Adipocyte (in vitro differentiated cells): Measurements from ENCODE around the gene FLNB.
"Not testable (repeated sequence)": the region's sequence is repeated elsewhere in the genome, so short reads cannot be mapped to it uniquely, and the experiment has no call there.

ENCODE experiments used
- DNase-seq: peaks from one replicate; pipeline ENCODE4 v3.0.0-alpha.2; 2015; ENCODE audit warnings: low read depth
- H3K27me3 ChIP-seq: replicated peaks from 2 replicates; pipeline ENCODE4 v1.7.0; 2013; ENCODE audit warnings: mild to moderate bottlenecking, low read length, moderate library complexity; ENCODE audit not compliant: control insufficient read depth, insufficient read depth
- H3K36me3 ChIP-seq: 2 replicates; pipeline ENCODE4 v1.7.0; 2013; ENCODE audit warnings: low read length, mild to moderate bottlenecking, moderate library complexity; ENCODE audit not compliant: control insufficient read depth, insufficient read depth, severe bottlenecking
- H3K4me1 ChIP-seq: 2 replicates; pipeline ENCODE4 v1.7.0; 2013; ENCODE audit warnings: mild to moderate bottlenecking, low read length, moderate library complexity; ENCODE audit not compliant: control insufficient read depth, insufficient read depth
- H3K4me3 ChIP-seq: 2 replicates; pipeline ENCODE4 v1.7.0; 2013; ENCODE audit warnings: mild to moderate bottlenecking, low read length, moderate library complexity
- H3K9ac ChIP-seq: 2 replicates; pipeline ENCODE4 v1.7.0; 2013; ENCODE audit warnings: mild to moderate bottlenecking, low read length, moderate library complexity
- H3K9me3 ChIP-seq: 2 replicates; pipeline ENCODE4 v1.7.0; 2013; ENCODE audit warnings: mild to moderate bottlenecking, low read length, moderate library complexity; ENCODE audit not compliant: control insufficient read depth

Gene FLNB

DNA sequence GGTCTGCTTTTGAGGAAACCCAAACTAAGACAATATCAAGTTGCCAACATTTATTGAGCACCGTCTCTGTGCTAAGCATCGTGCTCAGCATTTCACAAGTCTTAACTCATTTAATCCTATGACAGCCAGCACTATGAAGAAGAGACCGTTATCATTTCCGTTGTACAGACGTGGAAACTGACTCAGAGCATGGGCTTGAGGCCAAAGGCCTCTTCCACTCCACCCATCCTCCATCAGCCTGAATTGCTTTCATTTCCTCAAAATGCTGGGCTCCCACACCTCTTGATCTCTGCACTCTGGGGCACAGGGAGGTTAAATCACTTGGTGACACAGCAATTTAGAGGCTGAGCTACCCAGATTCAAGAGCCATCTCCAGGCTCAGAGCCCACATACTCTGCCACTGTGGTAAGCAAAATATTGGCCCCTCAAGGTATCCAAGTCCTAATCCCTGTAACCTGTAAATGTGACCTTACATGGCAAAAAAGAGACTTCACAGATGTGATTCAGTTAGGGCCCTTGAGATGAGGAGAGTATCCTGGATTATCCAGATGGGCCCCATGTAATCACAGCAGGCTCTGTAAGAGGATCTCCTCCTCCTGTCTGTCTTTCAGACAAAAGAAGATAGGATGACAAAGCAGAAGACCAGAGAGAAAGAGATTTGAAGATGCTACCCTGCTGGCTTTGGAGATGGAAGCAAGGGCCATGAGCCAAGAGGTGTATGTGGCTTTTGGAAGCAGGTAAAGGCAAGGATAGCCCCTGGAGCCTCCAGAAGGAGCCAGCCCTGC, 24.3 kb upstream of the FLNB start:
- Histone ChIP-seq H3K4me3 (no peak overlapping the region), H3K27me3 (no peaks in the 10 kb centered on the region), H3K9ac (no peak overlapping the region), H3K9me3 (no peaks in the 10 kb centered on the region), H3K4me1 (peaks cover 11% of the 10 kb centered on the region), H3K36me3 (no peaks in the 10 kb centered on the region)
- DNase-seq = peak; percentile 77

- DNase-seq = no peak
- no peak overlapping the region for H3K4me3 ChIP-seq
- H3K27me3 ChIP-seq = no peaks in the 10 kb centered on the region
- H3K36me3 ChIP-seq = no peaks in the 10 kb centered on the region
- no peaks in the 10 kb centered on the region for H3K9me3 ChIP-seq
- H3K4me1 ChIP-seq = peaks cover 11% of the 10 kb centered on the region
- no peak overlapping the region for H3K9ac ChIP-seq
Measured at GRCh38 chr3:57985176-57985983, 22.8 kb upstream of the FLNB start.

DNA sequence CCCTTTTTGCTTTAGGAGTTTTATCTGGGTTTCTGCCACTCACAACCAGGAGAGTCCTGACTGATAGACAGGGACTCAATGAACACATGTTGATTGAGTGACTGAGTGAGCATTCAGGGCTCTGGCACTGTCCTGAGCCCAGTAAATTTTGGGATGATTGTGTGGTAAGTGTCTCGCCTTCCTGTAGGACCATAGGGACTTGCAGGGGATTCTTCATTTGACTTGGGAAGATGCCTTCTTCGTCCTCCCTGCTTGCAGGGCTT, 22.3 kb upstream of the FLNB start:
- DNase-seq = no peak
- Histone ChIP-seq H3K4me3 (no peak overlapping the region), H3K9ac (no peak overlapping the region), H3K36me3 (no peaks in the 10 kb centered on the region), H3K4me1 (peaks cover 11% of the 10 kb centered on the region), H3K9me3 (no peaks in the 10 kb centered on the region), H3K27me3 (no peaks in the 10 kb centered on the region)

- H3K4me1 ChIP-seq = peaks cover 11% of the 10 kb centered on the region
- no peaks in the 10 kb centered on the region for H3K27me3 ChIP-seq
- H3K4me3 ChIP-seq = no peak overlapping the region
- H3K9me3 ChIP-seq = no peaks in the 10 kb centered on the region
- H3K9ac ChIP-seq = no peak overlapping the region
- no peaks in the 10 kb centered on the region for H3K36me3 ChIP-seq
- DNase-seq = no peak
Measured at GRCh38 chr3:57986261-57986660, 22.0 kb upstream of the FLNB start.

- H3K4me1 ChIP-seq, H3K4me3 ChIP-seq, DNase-seq, H3K36me3 ChIP-seq, H3K9me3 ChIP-seq, H3K27me3 ChIP-seq, H3K9ac ChIP-seq: not testable (repeated sequence)
Measured at GRCh38 chr3:57989198-57989597, 19.0 kb upstream of the FLNB start.

DNA sequence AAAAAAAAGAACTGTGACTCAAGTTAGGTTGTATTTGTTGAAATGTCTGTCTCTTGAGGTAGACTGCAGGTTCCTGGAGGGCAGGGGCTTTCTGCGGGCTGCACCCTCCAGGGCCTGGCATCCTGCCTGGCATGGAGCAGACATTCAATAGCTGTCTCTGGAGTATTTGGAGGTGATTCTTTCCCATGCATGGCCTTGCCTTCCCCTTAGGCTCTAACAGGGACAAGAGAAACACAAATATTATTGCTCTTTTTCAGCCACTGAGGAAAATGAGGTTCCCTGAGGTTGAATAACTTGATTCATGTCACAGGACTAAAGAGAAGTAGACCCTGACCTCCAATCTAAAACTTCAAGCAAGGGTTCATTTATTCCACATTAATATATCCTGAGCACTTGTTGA, 18.6 kb upstream of the FLNB start:
- Histone ChIP-seq H3K4me3 (no peak overlapping the region), H3K4me1 (peaks cover 5% of the 10 kb centered on the region), H3K9ac (no peak overlapping the region), H3K27me3 (no peaks in the 10 kb centered on the region), H3K36me3 (no peaks in the 10 kb centered on the region), H3K9me3 (no peaks in the 10 kb centered on the region)
- no peak for DNase-seq

GRCh38 chr3:57992452-57993213, 15.6 kb upstream of the FLNB start:
- Histone ChIP-seq H3K9ac (no peak overlapping the region), H3K27me3 (no peaks in the 10 kb centered on the region), H3K4me1 (peaks cover 13% of the 10 kb centered on the region), H3K4me3 (no peak overlapping the region), H3K36me3 (no peaks in the 10 kb centered on the region), H3K9me3 (no peaks in the 10 kb centered on the region)
- no peak for DNase-seq

- Histone ChIP-seq H3K4me3 (peak overlapping the region; percentile 70), H3K9me3 (no peaks in the 10 kb centered on the region), H3K36me3 (no peaks in the 10 kb centered on the region), H3K9ac (peak overlapping the region; percentile 22), H3K27me3 (no peaks in the 10 kb centered on the region), H3K4me1 (peaks cover 19% of the 10 kb centered on the region)
- DNase-seq = no peak
Measured at GRCh38 chr3:57998366-57999283, 9.6 kb upstream of the FLNB start.

DNA sequence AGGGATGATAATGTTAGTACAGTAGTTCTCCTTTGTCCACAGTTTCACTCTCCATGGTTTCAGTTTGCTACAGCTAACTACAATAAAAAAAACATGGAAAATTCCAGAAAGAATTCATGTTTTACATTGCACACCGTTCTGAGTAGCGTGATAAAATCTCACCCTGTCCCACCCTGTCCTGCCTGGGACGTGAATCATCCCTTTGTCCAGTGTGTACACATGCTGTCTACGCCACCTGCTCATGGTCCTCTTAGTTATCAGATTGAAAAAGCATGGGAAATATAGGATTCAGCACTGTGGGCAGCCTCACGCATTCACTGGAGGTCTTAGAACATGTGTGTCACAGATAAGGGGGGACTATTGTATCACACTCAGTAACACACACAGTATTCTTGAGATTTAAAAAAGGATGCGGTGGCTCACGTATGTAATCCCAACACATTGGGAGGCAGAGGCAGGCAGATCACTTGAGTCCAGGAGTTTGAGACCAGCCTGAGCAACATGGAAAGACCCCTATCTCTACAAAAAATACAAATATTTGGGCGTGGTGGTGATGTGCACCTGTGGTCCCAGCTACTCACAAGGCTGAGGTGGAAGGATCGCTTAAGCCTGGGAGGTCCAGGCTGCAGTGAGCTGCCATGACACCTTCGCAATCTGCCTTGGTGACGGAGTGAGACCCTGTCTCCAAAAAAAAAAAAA, 8.7 kb upstream of the FLNB start:
- no peak overlapping the region for H3K9ac ChIP-seq
- no peaks in the 10 kb centered on the region for H3K36me3 ChIP-seq
- no peak overlapping the region for H3K4me3 ChIP-seq
- H3K9me3 ChIP-seq = no peaks in the 10 kb centered on the region
- H3K4me1 ChIP-seq = peaks cover 19% of the 10 kb centered on the region
- H3K27me3 ChIP-seq = no peaks in the 10 kb centered on the region
- no peak for DNase-seq

DNA sequence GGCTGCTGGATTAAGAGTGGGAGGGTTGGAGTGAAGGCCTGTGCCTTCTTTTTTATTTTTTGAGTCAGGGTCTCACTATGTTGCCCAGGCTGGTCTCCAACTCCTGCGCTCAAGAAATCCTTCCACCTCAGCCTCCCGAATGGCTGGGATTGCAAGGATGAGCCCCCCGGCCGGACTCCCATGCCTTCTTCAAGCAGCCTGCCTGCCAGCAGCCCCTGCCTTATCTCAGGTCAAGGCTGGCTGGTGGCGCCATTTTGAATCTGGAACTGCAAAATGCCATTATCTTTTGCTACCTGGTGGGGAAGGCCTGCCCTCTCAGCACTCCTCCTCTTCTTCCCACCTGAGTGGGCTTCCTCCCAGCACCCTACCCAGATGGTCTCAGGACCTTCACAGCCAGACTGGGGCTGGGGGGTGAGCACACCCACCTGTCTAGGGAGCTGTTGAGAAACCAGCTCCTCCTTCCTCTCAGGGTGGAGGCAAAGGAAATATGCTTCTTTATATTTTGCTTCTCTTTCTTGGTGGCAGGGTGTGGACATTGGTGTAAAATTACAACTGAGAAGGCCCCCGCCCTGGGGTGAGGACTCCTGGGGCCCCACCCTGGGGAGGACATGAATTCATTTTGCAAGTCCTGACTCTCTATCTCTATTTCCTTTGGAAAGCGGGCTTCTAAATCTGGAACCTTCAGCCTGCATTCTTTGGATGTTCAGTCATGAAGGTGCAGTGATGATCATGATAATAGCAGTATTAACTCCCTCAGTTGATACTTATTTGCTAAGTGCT, 7.7 kb upstream of the FLNB start:
- Histone ChIP-seq H3K4me1 (peaks cover 19% of the 10 kb centered on the region), H3K27me3 (no peaks in the 10 kb centered on the region), H3K9ac (no peak overlapping the region), H3K9me3 (no peaks in the 10 kb centered on the region), H3K4me3 (no peak overlapping the region), H3K36me3 (no peaks in the 10 kb centered on the region)
- DNase-seq = no peak
